PFSK-1 (cell line): ENCODE measurements around the gene NDST1.

Source experiments
- FOXP2 ChIP-seq: optimal IDR thresholded peaks from 2 replicates; pipeline ENCODE3; 2011; ENCODE audit warnings: borderline replicate concordance, control low read depth, inconsistent platforms; ENCODE audit not compliant: insufficient read depth; ENCODE audit errors: extremely low read length, extremely low read depth
- POLR2AphosphoS5 ChIP-seq: IDR thresholded peaks from 2 replicates; pipeline ENCODE4 v1.6.1; 2012; ENCODE audit warnings: low read depth, mild to moderate bottlenecking, control low read depth, low read length, moderate library complexity
- REST ChIP-seq, 2 experiments: IDR thresholded peaks; 2 replicates each; pipeline versions ENCODE4 v1.6.1 to v1.8.0; 2011 to 2012; ENCODE audit warnings: low read depth in 2 of 2, low read length in 2 of 2, control low read depth in 1 of 2, inconsistent platforms in 1 of 2, mild to moderate bottlenecking in 1 of 2, moderate library complexity in 1 of 2; ENCODE audit not compliant: insufficient read depth in 1 of 2
- SIN3A ChIP-seq: IDR thresholded peaks from 2 replicates; pipeline ENCODE4 v1.6.1; 2012; ENCODE audit warnings: mild to moderate bottlenecking, low read length, moderate library complexity, borderline replicate concordance; ENCODE audit not compliant: insufficient read depth
- TAF1 ChIP-seq: IDR thresholded peaks from 2 replicates; pipeline ENCODE4 v1.6.1; 2012; ENCODE audit warnings: low read length, control low read depth, borderline replicate concordance; ENCODE audit not compliant: insufficient read depth

NDST1 gene

GRCh38 chr5:150534811-150535210 is 26.9 kb downstream of the NDST1 start:
- TF ChIP-seq FOXP2 (no peak), SIN3A (no peak)

- TF ChIP-seq FOXP2 (no peak), POLR2AphosphoS5 (no peak), REST (IDR thresholded peaks at IDR 0.05; ENCODE audit: insufficient read depth in 1 of 2, low read depth in 2 of 2, low read length in 2 of 2) (no peak), SIN3A (no peak), TAF1 (no peak)
Measured at GRCh38 chr5:150535611-150536010, 27.7 kb downstream of the NDST1 start.

- TF ChIP-seq TAF1 (no peak), POLR2AphosphoS5 (no peak), REST (IDR thresholded peaks at IDR 0.05; ENCODE audit: insufficient read depth in 1 of 2, low read depth in 2 of 2, low read length in 2 of 2) (no peak), SIN3A (no peak), FOXP2 (no peak)
Measured at GRCh38 chr5:150538007-150538917, 30.3 kb downstream of the NDST1 start.

- TF ChIP-seq FOXP2 (no peak), REST (IDR thresholded peaks at IDR 0.05; ENCODE audit: insufficient read depth in 1 of 2, low read depth in 2 of 2, low read length in 2 of 2) (no peak), SIN3A (no peak), POLR2AphosphoS5 (no peak), TAF1 (no peak)
Measured at GRCh38 chr5:150539206-150539605, 31.3 kb downstream of the NDST1 start.

DNA sequence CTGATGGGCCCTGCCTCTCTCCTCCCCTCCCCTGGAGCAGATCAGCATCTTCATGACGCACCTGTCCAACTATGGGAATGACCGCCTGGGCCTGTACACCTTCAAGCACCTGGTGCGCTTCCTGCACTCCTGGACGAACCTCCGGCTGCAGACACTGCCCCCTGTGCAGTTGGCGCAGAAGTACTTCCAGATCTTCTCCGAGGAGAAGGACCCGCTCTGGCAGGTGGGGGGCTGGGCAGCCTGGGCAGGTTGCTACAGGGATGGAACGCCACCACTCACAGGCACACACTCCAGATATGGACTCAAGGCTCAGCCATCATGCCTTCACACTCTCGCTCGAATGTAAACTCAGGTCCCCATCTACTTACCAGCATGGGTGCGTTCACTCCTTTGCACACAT is 32.1 kb downstream of the NDST1 start:
- no peak for TF ChIP-seq REST (IDR thresholded peaks at IDR 0.05; ENCODE audit: insufficient read depth in 1 of 2, low read depth in 2 of 2, low read length in 2 of 2)
- TF ChIP-seq FOXP2 = no peak
- TF ChIP-seq SIN3A = no peak
- no peak for TF ChIP-seq POLR2AphosphoS5
- no peak for TF ChIP-seq TAF1
